Type B pancreatic cell (in vitro differentiated cells): ENCODE results near the gene RELL2. TPM values are rescaled to one million over a fixed set of nuclear protein-coding genes. Genes with fewer than 3 reads are reported as not detected.

Experiments used
- DNase-seq: peaks from one replicate; pipeline ENCODE4 v3.0.0; 2021; ENCODE audit warnings: mixed read lengths; ENCODE audit not compliant: unreplicated experiment; ENCODE audit errors: extremely low spot score
- H3K27ac Mint-ChIP-seq: 2 replicates; pipeline ENCODE4 v1.8.0; 2021; ENCODE audit warnings: mild to moderate bottlenecking, mixed read lengths
- H3K27me3 Mint-ChIP-seq: 2 replicates; pipeline ENCODE4 v1.8.0; 2021; ENCODE audit warnings: mixed read lengths
- H3K36me3 Mint-ChIP-seq: 2 replicates; pipeline ENCODE4 v1.8.0; 2021; ENCODE audit warnings: mixed read lengths
- H3K4me1 Mint-ChIP-seq: one replicate; pipeline ENCODE4 v1.8.0; 2021; ENCODE audit warnings: mixed read lengths; ENCODE audit not compliant: unreplicated experiment
- H3K4me3 Mint-ChIP-seq: 2 replicates; pipeline ENCODE4 v1.8.0; 2021; ENCODE audit warnings: mild to moderate bottlenecking, mixed read lengths
- H3K9me3 Mint-ChIP-seq: 2 replicates; pipeline ENCODE4 v1.8.0; 2021; ENCODE audit warnings: mixed read lengths
- total RNA-seq: library from RNA; stranded (reverse); gene quantifications from 2 replicates; pipeline ENCODE4 v1.2.1, GENCODE V29; 2021; ENCODE audit warnings: low replicate concordance
- TF ChIP-seq, protein P1 (sequence below): fragments of 200-600 bp; sonication (generic); conservative IDR thresholded peaks from 2 replicates; pipeline ENCODE4 v1.5.0; 2021; ENCODE audit warnings: antibody characterized with exemption, mild to moderate bottlenecking

RELL2 gene
- total RNA-seq, 1 donor from 2014 or later, result 8.1 TPM

DNA sequence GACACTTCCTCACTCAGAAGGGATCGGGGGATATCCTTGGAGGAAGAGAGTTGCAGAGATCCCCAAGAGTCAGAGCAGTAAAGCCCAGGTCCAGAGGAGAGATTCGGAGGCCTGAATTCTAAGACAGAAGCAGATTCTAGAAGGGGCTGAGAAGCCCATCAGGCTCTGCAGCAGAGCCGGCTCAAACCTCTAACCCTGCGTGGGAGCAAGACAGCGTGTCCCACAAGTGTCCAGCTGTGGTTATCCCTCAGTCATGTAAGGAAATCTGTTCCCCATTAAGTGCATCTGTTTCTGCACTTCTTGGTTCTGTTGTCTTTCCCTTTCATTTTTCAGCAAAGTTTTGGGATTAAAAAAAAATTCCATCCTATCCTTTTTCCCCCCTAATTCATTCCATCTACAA, 13.2 kb upstream of the RELL2 start:
- Mint-ChIP-seq H3K9me3 (no peaks in the 10 kb centered on the region), H3K27me3 (no peaks in the 10 kb centered on the region), H3K27ac (no peak overlapping the region), H3K4me1 (peaks cover 6% of the 10 kb centered on the region), H3K4me3 (no peak overlapping the region), H3K36me3 (peaks cover 29% of the 10 kb centered on the region)
- no peak for DNase-seq
- TF ChIP-seq, protein P1, sequence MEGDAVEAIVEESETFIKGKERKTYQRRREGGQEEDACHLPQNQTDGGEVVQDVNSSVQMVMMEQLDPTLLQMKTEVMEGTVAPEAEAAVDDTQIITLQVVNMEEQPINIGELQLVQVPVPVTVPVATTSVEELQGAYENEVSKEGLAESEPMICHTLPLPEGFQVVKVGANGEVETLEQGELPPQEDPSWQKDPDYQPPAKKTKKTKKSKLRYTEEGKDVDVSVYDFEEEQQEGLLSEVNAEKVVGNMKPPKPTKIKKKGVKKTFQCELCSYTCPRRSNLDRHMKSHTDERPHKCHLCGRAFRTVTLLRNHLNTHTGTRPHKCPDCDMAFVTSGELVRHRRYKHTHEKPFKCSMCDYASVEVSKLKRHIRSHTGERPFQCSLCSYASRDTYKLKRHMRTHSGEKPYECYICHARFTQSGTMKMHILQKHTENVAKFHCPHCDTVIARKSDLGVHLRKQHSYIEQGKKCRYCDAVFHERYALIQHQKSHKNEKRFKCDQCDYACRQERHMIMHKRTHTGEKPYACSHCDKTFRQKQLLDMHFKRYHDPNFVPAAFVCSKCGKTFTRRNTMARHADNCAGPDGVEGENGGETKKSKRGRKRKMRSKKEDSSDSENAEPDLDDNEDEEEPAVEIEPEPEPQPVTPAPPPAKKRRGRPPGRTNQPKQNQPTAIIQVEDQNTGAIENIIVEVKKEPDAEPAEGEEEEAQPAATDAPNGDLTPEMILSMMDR, result no peak

DNA sequence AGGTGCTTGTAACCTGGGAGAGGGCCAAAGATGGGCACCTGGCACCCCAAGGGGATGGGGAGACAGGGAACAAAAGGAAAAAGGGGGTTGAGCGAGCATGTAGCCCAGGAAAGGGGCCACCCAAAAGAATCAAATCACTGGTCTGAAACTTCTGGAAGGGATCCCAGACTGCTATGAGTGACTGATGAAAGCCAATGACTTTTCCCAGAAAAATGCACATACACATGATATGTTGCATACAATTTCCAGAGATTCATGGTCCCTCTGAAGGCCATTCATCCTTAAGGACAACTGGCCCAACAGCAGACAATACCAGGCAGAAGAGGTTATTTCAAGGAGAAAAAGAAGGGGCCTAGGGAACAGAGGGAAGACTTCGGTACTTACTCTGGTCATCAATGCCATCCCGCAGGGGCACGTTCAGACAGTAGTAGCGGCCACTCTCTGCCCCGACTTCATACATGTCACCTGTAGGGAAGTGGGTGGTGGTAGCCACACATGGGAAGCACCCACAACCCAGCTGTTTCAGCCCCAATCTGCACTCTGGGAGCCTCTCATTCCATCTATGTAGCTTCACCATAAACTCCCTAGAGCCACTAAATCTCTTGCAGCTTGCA, 8.5 kb upstream of the RELL2 start:
- no peaks in the 10 kb centered on the region for H3K27me3 Mint-ChIP-seq
- H3K36me3 Mint-ChIP-seq, result peaks cover 29% of the 10 kb centered on the region

DNA sequence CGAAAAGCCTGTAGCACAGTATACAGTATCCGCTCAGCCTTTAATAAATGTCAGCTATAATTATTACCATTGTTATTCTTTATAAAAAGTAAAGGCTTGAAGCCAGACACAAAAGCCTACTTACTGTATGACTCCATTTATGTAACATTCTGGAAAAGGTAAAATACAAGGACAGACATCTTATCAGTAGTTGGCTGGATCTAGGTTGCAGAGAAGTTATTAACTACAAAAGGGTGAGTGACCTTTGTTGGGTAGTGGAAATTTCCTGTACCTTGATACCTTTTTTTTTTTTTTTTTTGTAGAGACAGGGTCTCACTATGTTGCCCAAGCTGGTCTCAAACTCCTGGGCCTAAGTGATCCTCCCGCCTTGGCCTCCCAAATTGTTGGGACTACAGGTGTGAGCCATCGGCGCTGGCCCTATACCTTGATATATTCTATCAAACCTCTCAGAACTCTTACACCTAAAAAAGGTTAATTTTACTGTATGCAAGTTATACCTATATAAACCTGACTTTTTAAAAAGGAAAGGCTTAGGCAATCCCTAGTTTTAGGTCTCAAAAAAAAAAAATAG, 6.1 kb upstream of the RELL2 start:
- Mint-ChIP-seq H3K27me3 (no peaks in the 10 kb centered on the region), H3K9me3 (no peaks in the 10 kb centered on the region), H3K27ac (no peak overlapping the region), H3K4me1 (peaks cover 8% of the 10 kb centered on the region), H3K4me3 (no peak overlapping the region), H3K36me3 (peaks cover 25% of the 10 kb centered on the region)
- TF ChIP-seq, protein P1, result no peak
- no peak for DNase-seq

More for the DNA sequence above, 8.5 kb upstream of the RELL2 start:
- peaks cover 2% of the 10 kb centered on the region for H3K4me1 Mint-ChIP-seq
- no peak for DNase-seq
- no peaks in the 10 kb centered on the region for H3K9me3 Mint-ChIP-seq
- H3K4me3 Mint-ChIP-seq, result no peak overlapping the region
- H3K27ac Mint-ChIP-seq, result no peak overlapping the region
- TF ChIP-seq, protein P1, result no peak

DNA sequence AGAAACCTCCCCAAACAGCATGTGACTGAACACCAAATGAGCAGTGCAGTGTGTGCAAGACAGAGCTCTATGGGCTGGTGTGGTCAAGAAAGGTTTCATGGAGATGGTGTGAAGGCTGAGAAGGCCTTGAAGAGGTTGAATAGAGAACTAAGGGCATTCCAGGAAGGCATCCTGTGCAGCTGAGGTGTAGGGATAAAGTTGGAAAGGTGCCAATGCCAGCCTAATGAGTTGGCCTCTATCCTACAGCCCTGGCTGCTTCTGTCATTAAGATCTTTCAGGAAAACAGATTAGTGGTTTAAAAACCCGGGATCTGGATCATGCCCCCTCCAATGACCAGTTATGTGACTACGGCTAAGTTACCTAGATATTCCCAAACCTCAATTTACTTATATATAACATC, 4.1 kb upstream of the RELL2 start:
- Mint-ChIP-seq H3K9me3 (no peaks in the 10 kb centered on the region), H3K4me3 (no peak overlapping the region), H3K36me3 (peaks cover 15% of the 10 kb centered on the region), H3K4me1 (peaks cover 15% of the 10 kb centered on the region), H3K27ac (no peak overlapping the region), H3K27me3 (no peaks in the 10 kb centered on the region)
- TF ChIP-seq, protein P1, result no peak
- no peak for DNase-seq

DNA sequence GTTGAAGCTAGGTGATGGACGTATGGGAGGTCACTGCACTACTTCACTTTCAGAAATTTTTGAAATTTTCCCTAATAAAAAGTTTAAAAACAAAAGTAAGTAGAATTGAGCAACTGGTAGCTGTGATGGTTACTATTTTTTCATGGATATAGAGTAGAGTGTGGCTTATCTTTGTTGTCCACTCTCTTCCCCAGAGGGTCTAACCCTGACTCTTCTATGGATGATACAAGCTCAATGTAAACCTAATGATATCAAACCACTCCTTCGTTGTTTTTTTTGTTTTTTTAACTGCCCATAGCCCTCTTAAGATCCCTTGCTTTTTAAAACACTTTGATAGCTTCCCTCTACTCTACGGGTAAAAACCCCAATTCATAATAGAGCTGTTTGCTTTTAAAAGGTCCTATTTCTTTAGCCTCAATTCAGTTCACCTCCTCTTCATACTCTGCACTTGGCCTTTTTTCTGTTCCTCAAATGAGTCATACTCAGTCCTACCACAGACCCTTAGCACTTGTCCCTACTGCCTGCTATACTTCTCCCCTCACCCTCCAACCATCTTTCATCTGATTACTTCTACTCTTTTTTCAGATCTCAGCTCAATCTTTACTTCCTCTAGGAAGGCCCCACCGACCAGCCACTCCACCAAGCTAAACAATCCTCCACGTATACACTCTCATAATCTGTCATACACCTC, 2.8 kb upstream of the RELL2 start:
- no peak for DNase-seq
- Mint-ChIP-seq H3K4me3 (peak overlapping the region; percentile 0), H3K27me3 (peaks cover 5% of the 10 kb centered on the region), H3K36me3 (peaks cover 5% of the 10 kb centered on the region), H3K27ac (no peak overlapping the region), H3K9me3 (no peaks in the 10 kb centered on the region), H3K4me1 (peaks cover 15% of the 10 kb centered on the region)
- TF ChIP-seq, protein P1, result no peak
